ENCODE results near the gene RAB35. TPM values are rescaled to one million over a fixed set of nuclear protein-coding genes. Genes with fewer than 3 reads are reported as not detected.

The RAB35 gene
- total and polyA plus RNA-seq, 7 donors = 18.9 to 38.7 (median 32.9) TPM

DNA sequence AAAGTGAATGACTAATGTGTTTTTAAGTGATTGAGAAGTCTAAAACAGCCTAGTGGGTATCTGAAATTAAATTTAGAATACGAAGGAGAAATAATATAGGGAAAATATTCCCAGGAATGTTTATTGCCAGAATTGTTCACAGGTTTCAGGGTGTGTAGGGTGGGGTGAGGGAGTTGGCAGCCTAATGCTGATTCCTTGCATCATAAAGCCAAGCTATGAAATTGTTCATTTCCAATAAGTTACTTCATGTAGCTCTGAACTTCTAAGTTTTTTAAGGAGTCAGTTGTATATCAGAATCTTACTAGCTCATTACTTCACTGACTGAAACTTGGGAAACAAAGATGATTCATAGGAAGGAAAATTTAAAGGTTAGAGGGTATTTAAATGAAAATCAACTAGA is 56.4 kb downstream of the RAB35 start:
- no peak for DNase-seq
- intact Hi-C loops (cut with DNase I) = no loop called here
- H3K4me1 ChIP-seq = no peaks in the 10 kb centered on the region
- TF ChIP-seq, protein P1, sequence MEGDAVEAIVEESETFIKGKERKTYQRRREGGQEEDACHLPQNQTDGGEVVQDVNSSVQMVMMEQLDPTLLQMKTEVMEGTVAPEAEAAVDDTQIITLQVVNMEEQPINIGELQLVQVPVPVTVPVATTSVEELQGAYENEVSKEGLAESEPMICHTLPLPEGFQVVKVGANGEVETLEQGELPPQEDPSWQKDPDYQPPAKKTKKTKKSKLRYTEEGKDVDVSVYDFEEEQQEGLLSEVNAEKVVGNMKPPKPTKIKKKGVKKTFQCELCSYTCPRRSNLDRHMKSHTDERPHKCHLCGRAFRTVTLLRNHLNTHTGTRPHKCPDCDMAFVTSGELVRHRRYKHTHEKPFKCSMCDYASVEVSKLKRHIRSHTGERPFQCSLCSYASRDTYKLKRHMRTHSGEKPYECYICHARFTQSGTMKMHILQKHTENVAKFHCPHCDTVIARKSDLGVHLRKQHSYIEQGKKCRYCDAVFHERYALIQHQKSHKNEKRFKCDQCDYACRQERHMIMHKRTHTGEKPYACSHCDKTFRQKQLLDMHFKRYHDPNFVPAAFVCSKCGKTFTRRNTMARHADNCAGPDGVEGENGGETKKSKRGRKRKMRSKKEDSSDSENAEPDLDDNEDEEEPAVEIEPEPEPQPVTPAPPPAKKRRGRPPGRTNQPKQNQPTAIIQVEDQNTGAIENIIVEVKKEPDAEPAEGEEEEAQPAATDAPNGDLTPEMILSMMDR (IDR thresholded peaks at IDR 0.05) = no peak
- no peaks in the 10 kb centered on the region for H3K9me3 ChIP-seq
- no peak for ATAC-seq
- WGBS, 3 donors = 81 to 93% (median 86%) methylated on average over 1 of the region's 1 CpG
- H3K4me3 ChIP-seq = no peak overlapping the region
- H3K27ac ChIP-seq = no peak overlapping the region
- peaks cover 0 to 7% (median 6%) of the 10 kb centered on the region in 3 donors for H3K27me3 ChIP-seq (ENCODE audit: insufficient read depth in 3 of 3, low read length in 2 of 3)
- no peaks in the 10 kb centered on the region for H3K36me3 ChIP-seq (ENCODE audit: insufficient read depth in 1 of 2, low read depth in 1 of 2)

DNA sequence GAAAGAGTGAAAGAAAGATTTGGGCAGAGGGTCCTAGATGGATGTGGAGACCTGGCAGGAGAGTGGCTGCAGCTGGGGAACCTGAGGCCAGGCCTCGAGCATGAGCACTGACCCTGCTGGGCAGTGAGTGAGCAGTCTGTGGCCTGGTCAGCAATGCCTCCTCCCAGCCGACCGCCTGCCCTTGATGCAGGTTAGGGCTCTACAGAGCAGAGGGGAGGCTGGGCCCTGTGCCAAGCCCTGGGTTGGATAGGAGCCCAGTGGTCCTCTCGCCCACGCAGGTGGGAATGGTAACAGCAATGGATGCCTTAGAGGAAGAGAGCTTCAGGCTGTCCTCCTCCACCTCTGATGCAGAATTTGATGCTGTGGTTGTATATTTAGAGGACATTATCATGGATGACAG is 59.8 kb downstream of the RAB35 start:
- DNase-seq = no peak
- 64 to 76% (median 66%) methylated on average over 5 of the region's 5 CpGs for WGBS, 3 donors
- no peak overlapping the region for H3K27ac ChIP-seq
- no peak overlapping the region for H3K4me3 ChIP-seq
- ATAC-seq = no peak
- TF ChIP-seq, protein P1 (IDR thresholded peaks at IDR 0.05) = no peak
- H3K36me3 ChIP-seq (ENCODE audit: insufficient read depth in 1 of 2, low read depth in 1 of 2) = no peaks in the 10 kb centered on the region
- intact Hi-C loops (cut with DNase I) = no loop called here
- no peaks in the 10 kb centered on the region for H3K9me3 ChIP-seq
- peaks cover 0 to 6% (median 4%) of the 10 kb centered on the region in 3 donors for H3K27me3 ChIP-seq (ENCODE audit: insufficient read depth in 3 of 3, low read length in 2 of 3)
- no peaks in the 10 kb centered on the region for H3K4me1 ChIP-seq

DNA sequence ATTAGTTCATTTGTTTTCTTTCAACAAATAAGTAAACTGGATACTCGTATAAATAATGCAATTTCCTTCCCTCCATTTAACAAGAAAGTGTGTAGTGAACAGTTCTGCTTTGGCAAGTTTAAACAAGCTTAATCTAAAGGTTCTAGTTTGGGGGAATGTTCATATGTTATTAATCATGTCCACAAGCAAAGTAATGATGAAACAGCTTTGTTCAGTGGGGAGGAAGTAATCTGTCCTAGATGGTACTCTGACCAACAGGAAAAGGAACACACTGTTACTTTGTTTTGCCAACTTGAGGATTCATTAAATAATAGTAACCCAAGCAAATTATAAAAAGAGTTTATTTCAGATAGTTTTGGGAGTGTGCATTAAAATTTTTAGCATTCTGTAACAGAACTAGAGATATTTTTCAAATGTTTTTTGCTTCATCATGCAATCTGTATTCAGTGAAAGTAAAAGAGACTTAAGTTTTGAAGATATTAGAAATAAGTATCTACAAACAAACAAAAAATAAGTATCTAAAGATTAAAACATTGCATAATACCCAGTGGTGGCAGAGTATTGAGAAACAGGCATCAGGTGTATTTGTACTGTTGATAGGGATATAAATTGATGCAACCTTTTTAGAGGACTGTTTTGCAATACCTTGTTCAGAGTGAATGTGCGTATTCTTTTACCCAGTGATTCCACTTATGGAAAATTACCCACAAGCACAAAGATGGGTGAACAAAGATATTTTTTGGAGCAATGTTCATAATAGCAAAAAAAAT is 61.1 kb downstream of the RAB35 start:
- TF ChIP-seq, protein P1 (IDR thresholded peaks at IDR 0.05) = no peak
- Histone ChIP-seq H3K4me3 (no peak overlapping the region), H3K9me3 (no peaks in the 10 kb centered on the region), H3K4me1 (no peaks in the 10 kb centered on the region), H3K27ac (no peak overlapping the region), H3K36me3 (ENCODE audit: insufficient read depth in 1 of 2, low read depth in 1 of 2) (no peaks in the 10 kb centered on the region), H3K27me3 (ENCODE audit: insufficient read depth in 3 of 3, low read length in 2 of 3) (peaks cover 0 to 6% (median 4%) of the 10 kb centered on the region in 3 donors)
- no peak for DNase-seq
- WGBS, 3 donors = 62 to 81% (median 72%) methylated on average over 2 of the region's 2 CpGs
- no peak for ATAC-seq
- intact Hi-C loops (cut with DNase I) = no loop called here

DNA sequence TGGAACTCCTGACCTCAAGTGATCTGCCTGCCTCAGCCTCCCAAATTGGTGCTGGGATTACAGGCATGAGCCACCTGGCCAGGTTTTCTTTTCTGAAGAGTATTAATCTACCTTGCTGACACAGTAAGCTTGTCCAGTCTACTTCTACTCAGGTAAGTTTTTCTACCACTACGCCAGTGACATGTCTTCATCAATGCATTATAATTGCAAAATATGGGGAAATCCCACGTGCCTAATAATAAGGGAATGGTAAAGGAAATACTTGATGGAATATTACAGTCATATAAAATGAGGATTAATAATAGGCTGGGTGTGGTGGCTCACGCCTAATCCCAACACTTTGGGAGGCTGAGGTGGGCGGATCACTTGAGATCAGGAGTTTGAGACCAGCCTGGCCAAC is 62.3 kb downstream of the RAB35 start:
- intact Hi-C loops (cut with DNase I) = no loop called here
- ATAC-seq = no peak
- Histone ChIP-seq H3K9me3 (no peaks in the 10 kb centered on the region), H3K4me1 (no peaks in the 10 kb centered on the region), H3K4me3 (no peak overlapping the region), H3K36me3 (ENCODE audit: insufficient read depth in 1 of 2, low read depth in 1 of 2) (no peaks in the 10 kb centered on the region), H3K27ac (no peak overlapping the region), H3K27me3 (ENCODE audit: insufficient read depth in 3 of 3, low read length in 2 of 3) (no peaks in the 10 kb centered on the region)
- DNase-seq = no peak
- WGBS, 3 donors = 84 to 92% (median 88%) methylated on average over 4 of the region's 4 CpGs
- TF ChIP-seq, protein P1 (IDR thresholded peaks at IDR 0.05) = no peak

DNA sequence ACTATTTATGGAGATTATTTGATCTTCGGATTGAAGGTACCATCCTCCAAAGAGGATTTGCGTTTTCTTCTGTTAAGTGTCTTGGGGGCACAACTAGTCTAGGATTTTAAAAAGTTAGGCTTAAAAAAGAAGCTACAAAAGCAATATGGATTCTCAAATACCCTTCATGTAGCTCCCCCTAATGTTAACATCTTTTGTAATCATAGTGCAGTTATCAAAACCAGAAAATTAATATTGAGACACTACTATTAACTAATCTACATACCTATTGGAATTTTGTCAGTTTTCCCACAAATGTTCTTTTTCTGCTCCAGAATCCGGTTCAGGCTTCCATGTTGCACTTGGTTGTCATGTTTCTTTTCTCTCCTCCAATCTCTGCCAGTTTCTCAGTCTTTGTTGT is 65.0 kb downstream of the RAB35 start:
- ATAC-seq = no peak
- intact Hi-C loops (cut with DNase I) = no loop called here
- TF ChIP-seq, protein P1 (IDR thresholded peaks at IDR 0.05) = no peak

More for the DNA sequence above, 65.0 kb downstream of the RAB35 start:
- DNase-seq = no peak
- Histone ChIP-seq H3K9me3 (no peaks in the 10 kb centered on the region), H3K36me3 (ENCODE audit: insufficient read depth in 1 of 2, low read depth in 1 of 2) (no peaks in the 10 kb centered on the region), H3K27ac (no peak overlapping the region), H3K4me3 (no peak overlapping the region), H3K27me3 (ENCODE audit: insufficient read depth in 3 of 3, low read length in 2 of 3) (no peaks in the 10 kb centered on the region), H3K4me1 (no peaks in the 10 kb centered on the region)
- WGBS, 3 donors = 90 to 93% (median 91%) methylated on average over 3 of the region's 3 CpGs
